HG03521 (cell line): ENCODE results near the gene CLEC1B.
"Not testable (repeated sequence)": the region's sequence is repeated elsewhere in the genome, so short reads cannot be mapped to it uniquely, and the experiment has no call there.

Experiments
- ATAC-seq: cut with Tn5 transposase; IDR thresholded peaks from one replicate; pipeline ENCODE4 v1.9.1; 2021; ENCODE audit warnings: mild to moderate bottlenecking, moderate library complexity; ENCODE audit not compliant: unreplicated experiment

CLEC1B gene

DNA sequence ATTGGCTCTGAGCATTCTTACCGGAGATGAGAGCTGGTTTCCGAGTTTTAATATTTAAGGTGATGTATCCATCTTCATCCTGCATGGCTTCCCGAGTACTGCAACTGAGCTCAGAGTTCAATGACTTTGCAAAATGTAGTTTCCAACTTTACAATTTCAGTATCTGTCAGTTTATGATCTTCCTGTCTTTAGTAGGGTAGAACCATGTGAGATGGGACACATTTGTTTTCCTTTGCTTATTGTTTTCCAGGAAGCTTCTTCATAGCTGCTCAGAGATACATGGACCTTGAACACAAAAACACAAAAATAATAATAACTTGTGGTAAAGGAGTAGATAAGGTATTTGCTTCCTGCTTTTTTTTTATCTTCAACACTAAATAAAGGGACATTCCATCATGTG, at the start of gene CLEC1B:
TSS of gene CLEC1B (minus strand) at position 106 of the 400 bp plus-strand sequence. CDS start at position 85, 21 bp downstream.
- no peak for ATAC-seq

DNA sequence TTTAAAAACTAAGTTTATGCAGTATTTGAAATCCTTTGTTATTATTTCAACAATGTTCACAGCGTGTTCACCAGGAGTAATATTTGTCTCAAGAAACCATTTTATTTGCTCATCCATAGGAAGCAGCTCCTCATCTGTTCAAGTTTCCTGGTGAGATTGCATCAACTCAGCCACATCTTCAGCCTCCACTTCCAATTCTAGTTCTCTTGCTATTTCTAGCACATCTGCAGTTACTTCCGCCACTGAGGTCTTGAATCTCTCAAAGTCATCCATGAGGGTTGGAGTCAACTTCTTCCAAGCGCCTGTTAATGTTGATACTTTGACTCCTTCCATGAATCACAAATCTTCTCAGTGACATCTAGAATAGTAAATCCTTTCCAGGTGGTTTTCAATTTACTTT, 49.6 kb upstream of the CLEC1B start:
- ATAC-seq = no peak

DNA sequence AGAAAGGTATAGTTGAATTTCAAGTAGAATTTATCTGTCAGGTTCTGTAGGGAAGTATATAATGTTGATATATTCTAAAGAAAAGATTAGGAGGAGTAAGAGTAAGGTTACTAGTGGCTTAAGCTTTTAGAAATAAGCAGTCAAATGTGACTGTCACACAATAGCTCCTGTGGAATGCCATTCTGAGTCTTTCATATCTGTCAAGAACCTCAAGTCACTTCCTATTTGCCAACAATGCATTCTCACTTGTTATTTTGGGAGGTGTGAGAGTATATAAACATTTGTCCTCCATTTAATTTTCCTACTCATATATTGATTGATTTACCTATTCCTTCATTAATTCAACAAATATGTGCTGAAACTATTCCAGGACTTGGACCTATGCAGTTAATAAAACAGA, 43.2 kb upstream of the CLEC1B start:
- no peak for ATAC-seq

DNA sequence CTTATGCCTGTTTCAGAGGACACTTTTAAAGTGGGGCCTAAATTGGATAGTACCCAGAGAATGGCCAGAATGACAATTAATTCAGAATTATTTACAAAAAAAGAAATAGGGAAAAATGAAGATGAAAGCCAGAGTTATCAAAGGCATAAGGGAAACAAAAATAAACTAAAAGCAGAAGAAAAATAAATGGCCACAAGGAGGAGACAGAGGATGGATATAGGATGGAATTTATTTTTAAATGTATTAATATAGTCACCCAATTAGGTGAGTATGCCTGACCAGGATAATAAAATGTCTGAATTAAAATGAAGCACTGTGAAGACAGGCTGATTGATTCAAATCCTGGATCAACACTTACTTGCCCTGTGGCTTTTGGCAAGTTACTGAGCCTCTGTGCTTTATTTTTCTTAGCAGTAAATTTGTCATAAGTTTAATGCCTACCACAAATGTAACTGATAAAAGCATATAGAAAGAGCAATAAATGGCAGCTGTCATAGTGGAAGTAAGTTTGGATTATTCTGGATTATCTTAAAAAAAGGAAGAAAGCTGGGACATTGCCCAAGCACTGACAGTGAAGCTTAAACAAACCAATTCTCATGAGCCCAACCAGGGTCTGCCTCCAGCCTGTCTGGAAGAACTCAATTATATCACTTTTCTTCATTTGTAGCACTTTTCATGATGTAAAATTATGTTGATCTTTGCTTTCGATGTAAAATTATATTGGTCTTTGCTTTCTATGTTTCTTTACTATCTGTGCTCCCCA, 35.0 kb upstream of the CLEC1B start:
- ATAC-seq = no peak

GRCh38 chr12:10031771-10032175, 32.9 kb upstream of the CLEC1B start:
- ATAC-seq = no peak

DNA sequence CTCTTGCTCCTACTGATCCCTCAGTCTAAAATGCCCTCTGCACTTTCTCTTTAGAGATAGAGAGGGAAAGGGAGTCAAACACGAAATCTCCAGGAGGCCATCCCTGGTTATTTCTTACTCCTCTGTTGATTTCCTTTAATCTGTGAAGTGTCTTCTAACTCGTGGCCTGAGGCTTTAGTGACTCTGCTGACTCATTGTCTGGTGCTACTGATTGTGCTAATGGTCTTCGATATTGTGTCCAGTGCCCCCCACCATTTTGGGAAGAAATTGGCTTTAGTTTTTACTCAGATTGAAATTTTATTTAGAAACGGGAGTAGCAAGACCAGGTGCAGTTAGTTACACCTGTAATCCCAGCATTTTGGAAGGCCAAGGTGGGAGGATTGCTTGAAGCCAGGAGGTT, 32.4 kb upstream of the CLEC1B start:
- ATAC-seq = no peak

- ATAC-seq = no peak
These were observed 31.5 kb upstream of the CLEC1B start, which contains the start of gene CLEC9A for GRCh38 chr12:10030446-10030845. Gene CLEC9A (plus strand): TSS chr12:10030682. CDS start chr12:10052688, 22,006 bp downstream.

GRCh38 chr12:10027721-10028120, 28.8 kb upstream of the CLEC1B start:
- ATAC-seq = no peak

DNA sequence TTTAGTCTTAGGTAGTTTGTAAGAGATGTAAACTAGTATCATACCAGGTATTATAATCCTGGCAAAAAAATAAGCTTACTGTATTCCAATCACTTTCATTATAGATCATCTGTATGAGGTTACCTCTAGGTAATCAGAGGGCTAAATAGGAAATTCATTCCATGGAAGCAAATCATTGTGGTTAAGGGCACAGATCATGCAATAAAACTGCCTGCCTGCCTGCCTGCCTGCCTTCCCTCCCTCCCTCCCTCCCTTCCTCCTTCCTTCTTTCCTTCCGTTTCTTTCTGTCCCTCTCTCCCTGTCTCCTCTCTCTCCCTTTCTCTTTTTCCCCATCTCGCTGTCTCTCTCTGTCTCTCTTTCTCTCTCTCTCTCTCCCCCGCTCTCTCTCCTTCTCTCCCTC, 28.4 kb upstream of the CLEC1B start:
- no peak for ATAC-seq

GRCh38 chr12:10026666-10027065, 27.7 kb upstream of the CLEC1B start:
- not testable (repeated sequence) for ATAC-seq

- ATAC-seq = no peak
These were observed 26.3 kb upstream of the CLEC1B start for GRCh38 chr12:10025236-10025635.

GRCh38 chr12:10021342-10021741, 22.4 kb upstream of the CLEC1B start:
- ATAC-seq = no peak

GRCh38 chr12:10018386-10018785, 19.5 kb upstream of the CLEC1B start:
- ATAC-seq = no peak

- ATAC-seq = no peak
These were observed 18.0 kb upstream of the CLEC1B start for GRCh38 chr12:10016881-10017280.

- no peak for ATAC-seq
These were observed 16.5 kb upstream of the CLEC1B start for GRCh38 chr12:10015450-10015849.

DNA sequence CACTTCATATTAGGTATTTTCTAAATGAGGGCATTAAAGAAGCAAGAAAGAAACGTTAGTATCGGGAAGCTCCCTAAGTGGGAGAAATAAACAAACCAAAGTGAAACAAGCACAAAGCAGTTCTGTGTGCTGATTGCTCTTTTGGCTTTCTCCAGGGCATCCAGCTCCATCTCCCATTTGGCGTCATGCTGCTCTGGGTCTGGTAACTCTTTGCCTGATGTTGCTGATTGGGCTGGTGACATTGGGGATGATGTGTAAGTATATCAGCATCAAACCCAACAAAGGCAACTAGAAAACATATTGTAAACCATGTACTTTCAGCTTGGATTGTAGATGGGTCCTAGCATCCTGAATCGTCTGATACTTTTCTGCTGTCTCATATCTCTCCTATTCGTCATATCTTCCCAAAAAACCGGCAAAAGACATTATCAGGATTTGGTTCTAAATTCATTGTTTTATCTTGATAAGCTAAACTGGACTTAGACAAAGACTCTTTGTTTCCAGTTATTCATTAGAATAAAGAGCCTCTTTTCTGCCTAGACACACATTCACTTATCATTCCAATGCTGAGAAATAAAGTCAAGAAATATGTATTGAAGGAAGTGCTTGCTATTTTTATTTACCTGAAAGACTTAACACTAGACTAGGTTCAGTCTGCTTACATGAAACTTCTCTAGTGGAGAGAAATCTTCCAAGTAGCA, 13.9 kb upstream of the CLEC1B start:
- no peak for ATAC-seq

- ATAC-seq = no peak
These were observed 2.4 kb upstream of the CLEC1B start for GRCh38 chr12:10001171-10001776.

DNA sequence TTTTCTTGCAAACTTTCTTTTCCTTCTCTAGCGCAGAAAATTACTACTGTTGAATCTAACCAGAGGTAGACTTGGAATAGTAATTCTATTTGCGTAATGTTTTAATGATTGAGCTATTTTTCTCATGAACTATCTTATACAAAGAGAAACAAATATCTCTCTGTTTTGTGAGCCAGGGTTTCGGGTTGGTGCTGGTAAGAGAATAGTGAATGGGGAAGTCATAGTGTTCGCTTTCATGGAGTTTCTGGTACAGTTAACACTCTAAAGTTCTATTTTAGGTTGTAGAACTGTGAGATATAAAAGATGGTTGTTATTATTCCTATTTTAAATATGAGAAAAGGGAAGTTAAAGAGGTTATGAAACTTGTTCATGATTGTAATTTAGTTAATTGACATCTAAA, 6.6 kb downstream of the CLEC1B start:
- ATAC-seq = no peak

GRCh38 chr12:9991876-9992275, 7.0 kb downstream of the CLEC1B start:
- no peak for ATAC-seq

DNA sequence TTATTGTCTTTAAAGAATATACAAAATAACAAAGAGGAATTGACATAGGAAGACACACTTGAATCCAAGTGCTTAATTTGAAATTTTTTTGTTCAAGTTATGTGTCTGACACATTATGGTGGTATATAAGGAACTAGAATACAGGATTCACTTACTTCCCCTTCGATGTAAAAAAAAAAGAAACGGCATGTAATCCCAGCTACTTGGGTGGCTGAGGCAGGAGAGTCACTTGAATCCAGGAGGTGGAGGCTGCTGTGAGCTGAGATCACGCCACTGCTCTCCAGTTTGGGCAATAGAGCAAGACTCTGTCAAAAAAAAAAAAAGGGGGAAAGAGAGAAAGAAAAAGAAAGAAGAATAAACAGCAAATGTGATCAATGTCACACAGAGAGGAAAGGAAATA, 18.8 kb downstream of the CLEC1B start:
- no peak for ATAC-seq

- no peak for ATAC-seq
These were observed 21.0 kb downstream of the CLEC1B start for GRCh38 chr12:9977916-9978315.

DNA sequence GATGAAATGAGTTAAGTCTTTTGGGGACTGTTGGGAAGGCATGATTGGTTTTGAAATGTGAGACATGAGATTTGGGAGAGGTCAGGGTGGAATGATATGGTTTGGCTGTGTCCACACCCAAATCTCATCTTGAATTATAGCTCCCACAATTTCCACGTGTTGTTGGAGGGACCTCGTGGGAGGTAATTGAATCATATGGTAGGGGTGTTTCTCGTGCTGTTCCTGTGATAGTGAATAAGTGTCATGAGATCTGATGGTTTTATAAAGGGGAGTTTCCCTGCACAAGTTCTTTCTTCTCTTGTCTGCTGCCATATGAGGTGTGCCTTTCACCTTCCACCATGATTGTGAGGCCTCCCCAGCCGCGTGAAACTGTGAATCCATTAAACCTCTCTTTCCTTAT, 22.3 kb downstream of the CLEC1B start:
- not testable (repeated sequence) for ATAC-seq
